IPS-NIHi7 (cell line): ENCODE results near the gene CLEC20A.
"Not testable (repeated sequence)": the region's sequence is repeated elsewhere in the genome, so short reads cannot be mapped to it uniquely, and the experiment has no call there.

ENCODE experiments used
- DNase-seq: peaks from one replicate; pipeline ENCODE4 v3.0.0; 2012; ENCODE audit warnings: mixed read lengths; ENCODE audit errors: extremely low spot score

The CLEC20A gene

GRCh38 chr1:178529364-178530036 is 32.7 kb upstream of the CLEC20A start:
- DNase-seq: peak; percentile 63

- DNase-seq: no peak
These were observed 32.2 kb upstream of the CLEC20A start for GRCh38 chr1:178528953-178529335.

GRCh38 chr1:178528228-178528952 is 31.6 kb upstream of the CLEC20A start:
- no peak for DNase-seq

GRCh38 chr1:178527117-178527516 is 30.4 kb upstream of the CLEC20A start:
- no peak for DNase-seq

DNA sequence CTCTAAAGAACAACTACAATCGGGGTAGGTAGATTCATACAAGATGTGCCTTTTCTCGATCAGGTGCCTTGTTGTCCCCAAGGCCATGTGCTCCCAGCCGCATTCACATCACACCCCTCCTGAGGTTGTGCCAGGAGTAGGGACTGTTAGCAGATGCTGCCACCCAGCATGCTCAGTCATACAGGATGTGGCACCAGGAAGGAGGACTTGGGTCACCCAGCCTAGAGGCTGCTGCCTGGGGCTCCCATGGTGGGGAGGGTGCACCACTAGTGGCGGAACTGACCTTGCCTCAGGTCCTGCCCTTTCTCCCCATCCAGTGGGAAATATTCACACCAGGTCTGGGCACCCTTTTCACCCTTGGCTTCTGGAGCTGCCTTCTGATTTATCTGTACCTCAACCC is 24.5 kb upstream of the CLEC20A start:
- DNase-seq: no peak

DNA sequence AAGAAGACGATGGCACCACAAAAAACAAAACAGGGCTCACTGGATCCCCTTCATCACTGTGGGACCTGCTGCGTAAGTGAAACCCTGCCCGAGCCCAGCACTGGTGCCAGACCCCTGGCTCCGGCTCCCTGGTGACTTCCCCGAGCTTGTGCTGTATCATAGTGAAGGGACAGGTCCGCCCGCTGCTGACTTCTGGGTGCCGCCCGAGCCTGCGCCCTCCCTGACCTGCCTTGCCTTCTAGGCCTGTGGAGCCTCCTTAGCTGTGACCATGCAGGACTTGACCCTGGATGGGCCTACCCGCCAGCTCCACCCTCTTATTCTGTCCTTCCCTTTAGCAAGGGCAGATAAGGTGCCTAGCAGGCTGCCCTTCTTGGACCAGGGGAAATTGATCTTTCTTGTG is 24.0 kb upstream of the CLEC20A start:
- no peak for DNase-seq

GRCh38 chr1:178518894-178519293 is 22.1 kb upstream of the CLEC20A start:
- DNase-seq: no peak

- DNase-seq: no peak
These were observed 19.3 kb upstream of the CLEC20A start for GRCh38 chr1:178516110-178516509.

- DNase-seq: no peak
These were observed 16.7 kb upstream of the CLEC20A start for GRCh38 chr1:178513278-178513983.

- no peak for DNase-seq
These were observed 16.0 kb upstream of the CLEC20A start, which contains the start of gene TEX35 for GRCh38 chr1:178512566-178513277. TEX35 (plus strand) TSS chr1:178513109; CDS start chr1:178513189, 80 bp downstream.

DNA sequence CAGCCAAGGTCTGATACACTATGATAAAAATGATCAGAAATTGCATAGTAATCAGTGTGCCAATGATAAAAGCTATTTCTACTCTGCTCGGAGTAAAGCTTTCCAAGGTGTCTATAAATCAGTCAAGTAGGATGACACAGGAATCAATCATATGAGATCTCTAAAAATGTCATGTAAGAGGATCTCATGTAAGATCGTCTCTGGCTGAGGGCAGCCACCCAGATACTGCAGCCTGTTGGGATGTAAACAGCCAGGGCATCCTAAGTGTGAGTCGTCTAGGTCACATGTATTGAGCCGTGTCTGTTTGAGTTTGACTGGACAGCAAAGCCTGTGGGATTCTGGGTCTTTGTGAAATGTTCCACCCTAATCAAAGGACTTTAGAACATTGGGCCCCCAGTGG is 13.4 kb upstream of the CLEC20A start:
- DNase-seq: no peak

DNA sequence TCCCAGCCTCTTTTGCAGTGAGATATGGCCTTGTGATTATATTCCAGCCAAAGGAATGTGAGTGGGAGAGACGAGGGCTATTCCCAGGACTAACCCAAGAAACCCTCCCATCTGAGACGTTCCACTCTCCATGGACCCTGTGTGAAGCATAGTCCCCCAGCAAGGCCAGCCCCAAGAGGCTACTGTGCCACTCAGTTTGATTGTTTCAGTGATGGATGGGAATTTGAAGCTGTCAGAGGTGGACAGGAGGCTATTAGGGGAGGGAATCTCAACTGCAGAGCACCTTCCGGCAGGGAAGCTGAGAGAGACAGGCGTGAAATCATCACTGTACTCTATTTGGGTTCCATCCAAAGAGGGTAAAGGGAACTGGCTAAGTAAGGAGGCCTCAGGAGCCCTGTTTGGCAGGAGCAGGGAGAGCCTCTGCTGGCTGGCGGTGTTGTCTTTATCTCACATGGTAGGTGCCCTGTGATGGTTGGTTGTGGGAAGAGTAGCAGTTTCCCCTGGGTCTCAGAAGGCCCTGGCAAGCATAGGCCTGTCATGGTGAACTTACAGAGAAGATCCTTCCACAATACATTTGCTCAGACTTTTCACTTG is 12.7 kb upstream of the CLEC20A start:
- no peak for DNase-seq

DNA sequence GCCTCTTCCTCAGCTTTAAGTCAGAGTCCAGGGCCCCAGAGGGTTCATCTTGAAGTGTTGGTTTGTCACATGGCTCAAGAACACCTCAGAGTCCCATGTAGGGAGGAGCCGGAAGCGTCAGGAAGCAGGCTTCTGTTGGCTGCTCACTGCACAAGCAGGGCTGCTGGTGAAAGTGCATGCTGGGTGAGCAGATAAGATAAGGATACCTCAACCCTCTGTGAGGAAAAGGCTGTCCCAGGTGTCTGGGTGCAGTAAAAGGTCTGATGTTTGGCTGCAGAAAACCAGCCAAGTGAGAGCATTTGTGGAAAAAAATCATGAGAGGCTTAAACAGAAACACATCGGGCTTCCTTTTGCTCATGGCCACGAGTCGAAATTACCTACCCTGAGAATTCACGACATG is 9.9 kb upstream of the CLEC20A start:
- DNase-seq: no peak

DNA sequence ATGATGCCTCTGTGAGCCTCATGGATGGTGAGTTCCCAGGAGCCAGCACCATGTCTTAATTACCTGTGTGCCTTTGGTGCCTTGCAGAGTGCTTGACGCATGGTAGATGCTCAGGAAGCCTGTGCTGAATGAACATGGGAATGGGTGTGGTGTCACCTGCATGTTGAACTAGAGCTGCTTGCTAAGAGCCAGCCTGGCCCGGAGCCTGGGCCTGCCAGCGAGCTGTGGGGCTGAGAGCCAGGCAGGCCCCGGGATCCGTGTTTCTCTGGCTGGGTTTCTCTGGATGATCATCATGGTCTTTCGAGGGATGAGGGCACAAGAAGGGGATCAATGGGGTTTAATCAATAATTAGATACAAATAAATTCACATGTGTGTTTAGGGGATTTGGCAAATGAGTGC is 9.4 kb upstream of the CLEC20A start:
- no peak for DNase-seq

DNA sequence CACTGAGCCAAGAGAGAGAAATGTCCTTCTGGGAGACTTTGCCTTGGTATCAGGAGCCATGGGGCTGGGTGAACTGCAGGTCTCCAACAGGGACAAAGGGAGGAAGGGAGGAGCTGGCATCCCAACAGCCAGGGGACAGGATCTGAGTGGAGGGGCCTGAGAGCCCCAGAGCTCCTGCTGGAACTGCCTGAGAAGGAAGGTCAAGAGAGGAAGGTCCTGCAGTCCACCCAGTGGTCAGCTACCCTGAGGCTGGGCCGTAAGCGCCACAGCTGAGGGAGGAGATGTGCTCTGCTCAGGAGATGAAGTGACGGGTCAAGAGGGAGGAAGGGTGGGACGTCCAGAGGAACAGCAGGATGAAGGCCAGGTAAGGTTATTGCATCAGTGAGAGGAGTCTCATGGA is 7.5 kb upstream of the CLEC20A start:
- DNase-seq: no peak

DNA sequence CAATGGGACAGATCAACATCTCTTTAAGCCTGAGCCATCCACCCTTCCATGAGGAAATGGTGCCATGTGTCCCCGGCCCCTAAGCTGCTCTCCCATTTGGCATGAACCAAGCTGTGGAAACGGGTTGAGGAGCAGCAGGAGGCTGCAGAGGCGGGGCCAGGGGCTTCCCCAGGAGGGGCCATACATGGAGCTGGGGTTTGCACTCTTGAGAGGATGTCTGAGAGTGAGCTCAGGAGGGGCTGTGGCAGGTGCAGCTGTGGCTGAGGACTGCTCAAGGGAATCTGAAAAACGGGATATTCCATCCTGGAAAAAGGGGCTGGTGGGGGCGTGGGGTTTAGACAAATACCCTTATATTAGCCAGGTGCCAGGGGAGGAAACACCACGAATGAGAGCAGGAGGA is 7.1 kb upstream of the CLEC20A start:
- no peak for DNase-seq

- not testable (repeated sequence) for DNase-seq
These were observed 6.6 kb upstream of the CLEC20A start for GRCh38 chr1:178503316-178503715.

GRCh38 chr1:178502856-178503255 is 6.1 kb upstream of the CLEC20A start:
- DNase-seq: no peak

DNA sequence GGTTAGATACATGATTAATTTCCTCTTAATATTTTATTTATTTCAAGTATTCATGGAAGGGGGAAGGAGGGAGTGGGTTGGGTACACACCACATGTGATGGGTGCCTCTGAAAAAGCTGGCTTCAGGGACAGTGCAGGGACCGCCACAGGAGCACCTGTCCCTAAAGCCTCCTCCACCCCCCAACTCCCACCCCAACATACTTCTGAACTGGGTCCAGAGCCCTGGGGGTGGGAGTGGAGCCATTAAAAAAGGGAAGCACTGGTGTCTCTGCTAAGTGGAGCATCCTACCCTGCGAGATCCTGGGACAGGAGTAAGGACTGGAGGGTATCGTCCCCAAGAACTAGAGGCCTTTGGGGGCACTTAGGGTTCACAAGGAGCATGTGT is 5.6 kb upstream of the CLEC20A start:
- DNase-seq: no peak

DNA sequence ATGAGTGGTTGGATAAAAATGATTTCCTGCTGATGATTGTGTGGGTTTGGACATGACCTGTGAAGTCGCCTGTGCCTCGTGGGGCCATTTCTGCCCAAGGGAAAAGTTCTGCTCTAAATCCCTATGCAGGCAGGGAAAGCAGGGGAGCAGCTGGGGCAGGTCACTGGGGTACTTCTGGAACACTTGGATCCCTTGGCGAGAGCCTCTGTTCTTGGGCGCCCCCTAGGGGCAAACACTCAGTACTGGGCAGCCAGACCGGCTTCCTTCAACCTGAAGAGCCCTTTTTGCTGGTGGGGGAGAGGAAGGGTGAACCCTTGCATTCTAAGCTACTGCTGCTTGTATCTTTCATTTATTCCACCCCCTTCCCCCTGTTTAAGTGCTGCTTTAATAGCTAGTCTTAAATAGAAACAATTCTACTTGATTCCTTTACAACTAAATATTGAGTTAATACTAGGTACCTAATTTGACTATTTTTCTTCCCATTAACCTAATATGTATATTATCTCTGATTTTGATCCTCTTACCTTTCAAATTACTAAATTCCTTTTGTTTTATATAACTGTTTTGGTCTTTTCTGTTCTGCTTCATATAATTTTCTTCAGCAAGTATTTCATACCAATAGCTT is 5.1 kb upstream of the CLEC20A start:
- DNase-seq: peak; percentile 94

DNA sequence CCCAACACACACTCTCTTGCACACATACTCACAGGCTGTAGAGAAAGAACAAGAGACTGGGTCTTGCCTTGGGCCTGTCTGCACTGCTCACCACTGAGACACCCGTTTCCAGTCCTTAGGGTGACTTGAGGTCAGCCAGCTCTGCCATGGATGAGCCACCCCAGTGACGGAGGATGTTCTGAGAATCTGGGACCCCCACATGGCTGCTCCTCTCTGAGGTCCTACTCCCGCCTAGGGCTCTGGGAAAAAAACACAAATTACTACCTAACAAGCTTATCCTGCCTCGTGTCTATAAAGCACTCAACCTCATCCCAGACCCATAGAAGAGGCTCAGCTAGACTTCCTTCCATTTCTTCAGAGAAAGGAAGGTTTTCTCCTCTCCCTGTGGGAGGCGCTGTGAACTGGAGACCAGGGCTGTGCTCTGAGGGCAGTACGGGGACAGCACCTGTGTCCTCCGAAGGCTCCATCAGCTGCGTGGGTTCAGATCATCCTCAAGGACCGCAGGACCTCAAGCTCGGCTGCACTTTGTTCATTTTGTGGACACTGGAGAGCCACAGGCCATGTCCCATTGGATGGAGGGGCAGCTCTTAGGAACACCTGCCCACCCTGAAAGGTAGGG is 4.3 kb upstream of the CLEC20A start:
- peak; percentile 41 for DNase-seq
